ENCODE data around the gene OR5A1. TPM values are rescaled to one million over a fixed set of nuclear protein-coding genes. Genes with fewer than 3 reads are reported as not detected.

Gene OR5A1
- total and polyA plus RNA-seq, 8 donors, result 0.01 to 0.04 (median 0.03) TPM; not detected in 4

- no peak overlapping the region for H3K27ac ChIP-seq
- no peaks in the 10 kb centered on the region for H3K9me3 ChIP-seq
- intact Hi-C loops (cut with DNase I), result no loop called here
- no peaks in the 10 kb centered on the region for H3K4me1 ChIP-seq
- H3K27me3 ChIP-seq, result no peaks in the 10 kb centered on the region
- no peaks in the 10 kb centered on the region for H3K36me3 ChIP-seq
- no peak for TF ChIP-seq CTCF (IDR thresholded peaks at IDR 0.05)
- no peak overlapping the region for H3K4me3 ChIP-seq
- no peak for ATAC-seq
- no peak for DNase-seq
These were observed 12.4 kb upstream of the OR5A1 start for GRCh38 chr11:59423835-59424234.

- no peaks in the 10 kb centered on the region for H3K36me3 ChIP-seq
- ATAC-seq, result no peak
- H3K27ac ChIP-seq, result no peak overlapping the region
- intact Hi-C loops (cut with DNase I), result no loop called here
- no peak for TF ChIP-seq CTCF (IDR thresholded peaks at IDR 0.05)
- H3K4me3 ChIP-seq, result no peak overlapping the region
- H3K4me1 ChIP-seq, result no peaks in the 10 kb centered on the region
- no peak for DNase-seq
- H3K27me3 ChIP-seq, result no peaks in the 10 kb centered on the region
- H3K9me3 ChIP-seq, result no peaks in the 10 kb centered on the region
These were observed 11.1 kb upstream of the OR5A1 start for GRCh38 chr11:59425131-59425530.

GRCh38 chr11:59426361-59427067, 9.8 kb upstream of the OR5A1 start, which contains the start of gene OR5A2:
OR5A2 (minus strand) TSS chr11:59426413; CDS start chr11:59422953, 3,460 bp downstream.
- Histone ChIP-seq H3K27ac (no peak within 1 kb of the TSS), H3K27me3 (no peaks in the 10 kb centered on the region), H3K4me3 (no peak within 1 kb of the TSS), H3K4me1 (no peaks in the 10 kb centered on the region), H3K36me3 (no peaks in the 10 kb centered on the region), H3K9me3 (no peaks in the 10 kb centered on the region)
- intact Hi-C loops (cut with DNase I), result no loop called here
- ATAC-seq (no peak), DNase-seq (no peak)
- TF ChIP-seq CTCF (IDR thresholded peaks at IDR 0.05), result no peak

GRCh38 chr11:59427068-59427382, 9.2 kb upstream of the OR5A1 start:
- Histone ChIP-seq H3K36me3 (no peaks in the 10 kb centered on the region), H3K9me3 (no peaks in the 10 kb centered on the region), H3K4me1 (no peaks in the 10 kb centered on the region), H3K4me3 (no peak overlapping the region), H3K27ac (no peak overlapping the region), H3K27me3 (no peaks in the 10 kb centered on the region)
- no peak for DNase-seq
- intact Hi-C loops (cut with DNase I), result no loop called here
- no peak for ATAC-seq
- no peak for TF ChIP-seq CTCF (IDR thresholded peaks at IDR 0.05)

- intact Hi-C loops (cut with DNase I), result no loop called here
- H3K4me1 ChIP-seq, result no peaks in the 10 kb centered on the region
These were observed 6.2 kb upstream of the OR5A1 start for GRCh38 chr11:59429924-59430516.

More at GRCh38 chr11:59429924-59430516, 6.2 kb upstream of the OR5A1 start:
- TF ChIP-seq CTCF (IDR thresholded peaks at IDR 0.05), result peak; percentile 65 to 75
- ATAC-seq (peak; percentile 70), DNase-seq (peak in 2 of 4 donors; percentile 4 to 22)
- Histone ChIP-seq H3K27ac (no peak overlapping the region), H3K4me3 (no peak overlapping the region), H3K9me3 (no peaks in the 10 kb centered on the region), H3K36me3 (no peaks in the 10 kb centered on the region), H3K27me3 (no peaks in the 10 kb centered on the region)
